ENCODE data around the gene TCIRG1. TPM values are rescaled to one million over a fixed set of nuclear protein-coding genes. Genes with fewer than 3 reads are reported as not detected.

The TCIRG1 gene
- total RNA-seq, 5 donors from 2014 or later (not counting 1 experiment from before 2014, with no cell fraction given) = 184 to 292 (median 246) TPM

DNA sequence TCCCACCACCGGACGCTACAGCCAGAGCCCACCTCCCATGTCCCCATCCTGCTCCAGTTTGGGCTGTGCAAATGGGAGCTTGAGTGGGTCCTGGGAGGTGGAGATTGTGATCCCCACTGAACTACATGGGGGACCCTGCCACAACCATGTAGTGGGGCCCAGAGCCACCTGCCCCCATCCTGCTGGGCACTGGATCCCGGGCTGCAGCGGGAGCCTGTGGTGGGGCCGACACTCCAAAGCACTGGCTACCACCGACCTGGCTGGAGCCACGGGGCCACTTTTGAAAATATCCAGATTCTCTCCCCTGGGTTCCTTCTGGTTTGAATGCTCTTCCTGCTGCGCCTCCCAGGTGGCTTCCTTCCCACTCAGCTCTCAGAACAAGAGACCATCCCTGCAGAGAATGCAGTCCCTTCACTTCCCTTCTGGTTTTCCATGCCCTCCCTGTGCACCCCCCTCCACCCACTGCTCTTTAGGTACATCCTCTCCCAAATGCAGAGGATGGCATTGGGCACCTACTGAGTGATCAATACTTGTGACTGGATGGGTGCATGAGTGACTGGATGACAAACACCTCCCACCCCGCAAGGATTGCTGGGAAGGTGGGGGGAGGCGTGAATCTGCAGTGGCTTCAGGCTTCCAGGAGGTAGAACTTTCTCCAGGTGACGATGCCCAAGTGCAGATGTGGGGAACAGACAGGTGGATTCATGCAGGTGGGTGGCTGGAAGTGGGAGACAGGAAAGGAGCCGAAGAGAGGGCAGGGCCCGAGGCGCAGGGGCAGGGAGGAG lies 34.1 kb upstream of the TCIRG1 start:
- H3K4me3 ChIP-seq (ENCODE audit: control insufficient read depth in 1 of 2, extremely low read depth in 1 of 2, low read length in 1 of 2) = peak overlapping the region in 1 of 2 donors; percentile 52
- POLR2A ChIA-PET = no interaction called here
- Mint-ChIP-seq H3K36me3 (no peaks in the 10 kb centered on the region), H3K4me1 (peaks cover 19 to 37% (median 25%) of the 10 kb centered on the region in 3 donors), H3K9me3 (no peaks in the 10 kb centered on the region), H3K27me3 (no peaks in the 10 kb centered on the region), H3K27ac (peak overlapping the region; percentile 78 to 82), H3K4me3 (peak overlapping the region; percentile 82 to 84 (median 83))
- DNase-seq = no peak
- ATAC-seq (replicated peaks in 1 of 4) = no peak
- peaks cover 0 to 27% of the 10 kb centered on the region in 2 experiments for H3K4me1 ChIP-seq (ENCODE audit: control insufficient read depth in 1 of 2, extremely low read depth in 1 of 2, insufficient read depth in 2 of 2, low read length in 2 of 2)
- H3K27me3 ChIP-seq (replicated peaks in 1 of 2; ENCODE audit: control insufficient read depth in 2 of 2, extremely low read depth in 1 of 2, insufficient read depth in 2 of 2, low read length in 1 of 2) = peaks cover 0 to 4% of the 10 kb centered on the region in 2 experiments
- CTCF ChIA-PET = no interaction called here
- peak overlapping the region; percentile 47 for H3K27ac ChIP-seq (ENCODE audit: low read length)
- no peaks in the 10 kb centered on the region for H3K9me3 ChIP-seq
- 75% methylated on average over 9 of the region's 14 CpGs for WGBS (ENCODE audit: insufficient coverage)
- no peaks in the 10 kb centered on the region for H3K36me3 ChIP-seq (ENCODE audit: control insufficient read depth in 2 of 2, extremely low read depth in 1 of 2, insufficient read depth in 1 of 2, low read length in 1 of 2)

DNA sequence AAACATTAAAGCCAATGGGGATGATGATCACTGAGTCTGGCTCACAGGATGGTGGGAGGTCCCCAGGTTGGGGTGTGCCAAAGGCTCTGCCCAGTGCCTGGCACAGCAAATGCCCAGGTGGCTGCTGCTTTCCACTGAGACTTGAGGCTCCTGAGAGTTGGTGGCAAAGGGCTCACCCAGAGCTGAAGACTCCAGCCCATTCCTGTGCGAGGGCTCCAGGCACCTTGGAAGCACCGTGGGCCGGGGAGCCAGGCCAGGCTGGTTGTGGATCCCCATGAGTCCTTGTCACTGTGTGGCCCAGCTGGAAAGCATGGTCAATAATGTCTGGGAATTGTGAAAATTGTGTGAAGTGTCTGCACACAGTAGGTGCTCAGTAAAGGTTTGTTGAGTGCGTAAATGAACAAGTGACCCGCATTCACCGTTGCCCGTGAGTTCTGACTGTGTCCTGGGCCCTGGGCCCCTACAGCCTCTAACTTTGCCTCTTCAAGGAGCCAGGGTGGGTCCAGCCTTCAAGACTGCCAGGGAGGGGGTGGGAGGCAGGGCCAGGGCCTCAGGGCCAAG lies 32.1 kb upstream of the TCIRG1 start:
- peaks cover 0 to 10% of the 10 kb centered on the region in 2 experiments for H3K27me3 ChIP-seq (replicated peaks in 1 of 2; ENCODE audit: control insufficient read depth in 2 of 2, extremely low read depth in 1 of 2, insufficient read depth in 2 of 2, low read length in 1 of 2)
- Mint-ChIP-seq H3K4me1 (peaks cover 19 to 36% (median 25%) of the 10 kb centered on the region in 3 donors), H3K4me3 (no peak overlapping the region), H3K9me3 (no peaks in the 10 kb centered on the region), H3K27ac (no peak overlapping the region), H3K27me3 (peaks cover 0 to under 1% of the 10 kb centered on the region in 2 donors), H3K36me3 (no peaks in the 10 kb centered on the region)
- no peak overlapping the region for H3K4me3 ChIP-seq (ENCODE audit: control insufficient read depth in 1 of 2, extremely low read depth in 1 of 2, low read length in 1 of 2)
- ChIA-PET CTCF (no interaction called here), POLR2A (no interaction called here)
- no peaks in the 10 kb centered on the region for H3K36me3 ChIP-seq (ENCODE audit: control insufficient read depth in 2 of 2, extremely low read depth in 1 of 2, insufficient read depth in 1 of 2, low read length in 1 of 2)
- ATAC-seq (replicated peaks in 1 of 4) = no peak
- peaks cover 0 to 32% of the 10 kb centered on the region in 2 experiments for H3K4me1 ChIP-seq (ENCODE audit: control insufficient read depth in 1 of 2, extremely low read depth in 1 of 2, insufficient read depth in 2 of 2, low read length in 2 of 2)
- 95% methylated on average over 7 of the region's 7 CpGs for WGBS (ENCODE audit: insufficient coverage)
- no peak for DNase-seq
- no peaks in the 10 kb centered on the region for H3K9me3 ChIP-seq
- H3K27ac ChIP-seq (ENCODE audit: low read length) = no peak overlapping the region

DNA sequence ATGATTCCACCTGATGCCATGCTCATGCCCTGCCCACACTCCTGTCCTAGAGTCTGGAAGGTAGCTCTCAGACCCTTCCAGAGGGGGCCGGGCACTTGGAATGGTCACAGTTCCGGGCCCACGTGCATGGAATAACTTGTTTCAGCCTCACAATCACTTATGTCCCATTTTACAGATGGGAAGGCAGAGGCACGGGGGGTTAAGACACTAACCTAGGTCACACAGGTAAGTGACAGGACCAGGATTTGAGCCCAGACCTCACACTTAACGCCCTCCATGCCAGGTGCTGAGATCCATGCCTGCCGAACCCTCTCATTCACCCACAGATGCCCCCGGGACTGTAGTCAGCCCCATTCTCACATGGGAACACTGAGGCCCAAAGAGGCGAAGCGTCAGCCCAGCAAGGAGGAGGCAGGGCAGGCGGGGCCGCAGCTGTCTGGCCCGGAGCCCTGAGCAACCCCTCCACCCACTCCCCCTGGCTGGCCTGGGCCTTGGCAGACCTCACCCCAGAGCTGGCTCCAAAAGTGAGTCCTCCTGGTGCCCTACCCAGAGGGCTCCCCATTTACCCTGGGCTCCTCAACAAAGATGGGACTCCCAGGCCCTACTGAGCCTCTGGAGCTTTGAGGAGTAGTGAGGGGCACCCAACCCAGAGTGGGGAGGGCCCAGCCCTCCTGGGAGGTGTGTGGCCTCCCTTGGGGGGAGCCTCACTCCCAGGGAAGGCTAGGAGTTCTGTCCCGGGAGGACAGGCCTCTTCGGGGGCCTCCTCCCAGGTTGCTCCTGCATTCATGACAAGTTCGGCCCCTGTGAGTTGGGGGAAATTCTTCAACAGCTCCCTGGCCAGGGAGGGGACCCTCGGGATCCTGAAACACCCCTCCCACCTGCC lies 31.1 kb upstream of the TCIRG1 start:
- Histone ChIP-seq H3K27ac (ENCODE audit: low read length) (no peak overlapping the region), H3K9me3 (no peaks in the 10 kb centered on the region), H3K4me3 (ENCODE audit: control insufficient read depth in 1 of 2, extremely low read depth in 1 of 2, low read length in 1 of 2) (no peak overlapping the region), H3K36me3 (ENCODE audit: control insufficient read depth in 2 of 2, extremely low read depth in 1 of 2, insufficient read depth in 1 of 2, low read length in 1 of 2) (no peaks in the 10 kb centered on the region), H3K4me1 (ENCODE audit: control insufficient read depth in 1 of 2, extremely low read depth in 1 of 2, insufficient read depth in 2 of 2, low read length in 2 of 2) (peaks cover 0 to 29% of the 10 kb centered on the region in 2 experiments), H3K27me3 (replicated peaks in 1 of 2; ENCODE audit: control insufficient read depth in 2 of 2, extremely low read depth in 1 of 2, insufficient read depth in 2 of 2, low read length in 1 of 2) (peaks cover 0 to 20% of the 10 kb centered on the region in 2 experiments)
- Mint-ChIP-seq H3K36me3 (no peaks in the 10 kb centered on the region), H3K4me3 (no peak overlapping the region), H3K27ac (no peak overlapping the region), H3K4me1 (peaks cover 18 to 29% (median 19%) of the 10 kb centered on the region in 3 donors), H3K27me3 (peaks cover 0 to 3% of the 10 kb centered on the region in 2 donors), H3K9me3 (no peaks in the 10 kb centered on the region)
- no peak for ATAC-seq (replicated peaks in 1 of 4)
- CTCF ChIA-PET = no interaction called here
- DNase-seq = no peak
- WGBS (ENCODE audit: insufficient coverage) = 76% methylated on average over 13 of the region's 16 CpGs
- POLR2A ChIA-PET = no interaction called here

DNA sequence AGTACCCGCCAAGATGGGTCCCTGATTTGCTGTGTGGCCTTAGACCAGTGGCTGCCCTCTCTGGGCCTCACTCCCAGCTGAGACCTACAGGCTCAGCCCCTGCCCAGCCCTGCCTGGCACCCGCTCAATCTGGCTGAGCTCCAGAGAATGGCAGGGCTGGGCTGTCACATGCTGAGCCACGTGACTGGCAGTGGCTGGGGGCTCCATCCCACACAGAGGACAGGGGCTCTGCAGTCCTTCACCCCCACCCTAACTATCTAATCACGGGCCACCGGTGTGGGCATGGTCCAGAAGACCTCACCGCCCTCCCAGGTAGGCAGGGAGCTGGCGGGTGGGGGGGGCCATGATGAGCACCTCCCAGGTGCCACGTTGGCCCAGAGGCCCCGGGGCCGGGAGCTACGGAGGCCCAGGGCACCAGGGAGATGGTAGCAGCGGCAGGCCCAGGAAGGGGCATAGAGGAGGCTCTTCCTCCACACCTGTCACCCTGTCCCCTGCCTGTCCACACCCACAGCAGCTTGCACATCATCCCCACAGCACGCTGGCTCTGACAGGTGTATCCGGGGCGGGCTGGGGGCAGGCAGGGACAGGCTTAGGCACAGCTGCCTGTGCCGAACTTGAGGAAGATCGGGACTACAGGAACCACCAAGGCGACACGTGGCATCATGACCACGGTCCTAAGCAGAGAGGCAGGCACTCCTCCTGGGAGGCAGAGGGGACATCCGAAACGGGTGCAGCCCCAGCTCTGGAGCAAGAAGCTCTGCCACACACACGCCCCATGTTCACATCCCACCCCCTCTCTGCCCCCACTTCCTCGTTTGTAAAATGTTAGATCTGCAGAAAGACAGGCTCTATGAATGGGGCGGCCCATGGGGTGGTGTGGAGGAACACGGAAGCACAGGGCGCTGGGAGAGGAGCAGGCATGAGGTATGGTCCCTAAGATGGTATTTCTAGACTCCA lies 30.2 kb upstream of the TCIRG1 start:
- peak overlapping the region in 1 of 2 donors; percentile 28 for H3K27ac Mint-ChIP-seq
- Histone ChIP-seq H3K9me3 (no peaks in the 10 kb centered on the region), H3K4me1 (ENCODE audit: control insufficient read depth in 1 of 2, extremely low read depth in 1 of 2, insufficient read depth in 2 of 2, low read length in 2 of 2) (peaks cover 0 to 23% of the 10 kb centered on the region in 2 experiments), H3K27me3 (replicated peaks in 1 of 2; ENCODE audit: control insufficient read depth in 2 of 2, extremely low read depth in 1 of 2, insufficient read depth in 2 of 2, low read length in 1 of 2) (peaks cover 0 to 28% of the 10 kb centered on the region in 2 experiments), H3K27ac (ENCODE audit: low read length) (no peak overlapping the region), H3K36me3 (ENCODE audit: control insufficient read depth in 2 of 2, extremely low read depth in 1 of 2, insufficient read depth in 1 of 2, low read length in 1 of 2) (no peaks in the 10 kb centered on the region), H3K4me3 (ENCODE audit: control insufficient read depth in 1 of 2, extremely low read depth in 1 of 2, low read length in 1 of 2) (no peak overlapping the region)
- POLR2A ChIA-PET = no interaction called here
- H3K4me3 Mint-ChIP-seq = no peak overlapping the region
- H3K9me3 Mint-ChIP-seq = no peaks in the 10 kb centered on the region
- DNase-seq (no peak), ATAC-seq (replicated peaks in 1 of 4) (peak in 1 of 4 experiments; percentile 24)
- peaks cover 0 to 3% of the 10 kb centered on the region in 2 donors for H3K27me3 Mint-ChIP-seq
- no peaks in the 10 kb centered on the region for H3K36me3 Mint-ChIP-seq
- CTCF ChIA-PET = no interaction called here
- H3K4me1 Mint-ChIP-seq = peaks cover 15 to 25% (median 19%) of the 10 kb centered on the region in 3 donors
- WGBS (ENCODE audit: insufficient coverage) = 68% methylated on average over 17 of the region's 27 CpGs

DNA sequence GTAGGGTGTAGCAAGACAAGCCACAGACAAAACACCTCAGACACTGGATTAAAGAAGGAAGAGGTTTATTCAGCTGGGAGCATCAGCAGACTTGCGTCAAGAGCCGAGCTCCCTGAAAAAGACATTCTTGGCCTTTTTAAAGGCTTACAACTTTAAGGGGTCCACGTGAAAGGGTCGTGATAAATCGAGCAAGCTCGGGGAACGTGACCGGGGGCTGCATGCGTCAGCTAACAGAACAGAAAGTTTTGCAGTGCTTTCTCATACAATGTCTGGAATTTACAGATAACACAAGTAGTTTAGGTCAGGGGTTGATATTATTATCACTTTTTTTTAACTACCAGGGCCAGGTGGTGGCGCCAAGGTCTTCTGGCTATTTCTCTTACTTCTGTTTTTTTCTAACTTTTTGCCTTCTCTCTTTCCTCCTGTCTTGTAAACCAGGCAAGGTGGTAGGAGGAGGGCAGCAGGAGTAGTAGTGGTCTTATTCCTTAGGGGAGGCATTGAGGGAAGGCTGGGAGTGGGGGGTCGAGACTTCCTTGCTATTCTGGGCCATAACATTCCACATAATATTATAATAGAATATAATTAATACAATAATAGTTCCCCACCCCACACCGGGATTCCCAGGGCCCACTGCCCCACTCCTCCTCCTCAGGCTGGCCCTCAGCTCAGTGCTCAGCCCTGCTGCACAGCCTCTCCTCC lies 29.3 kb upstream of the TCIRG1 start:
- CTCF ChIA-PET = no interaction called here
- peaks cover 11 to 20% (median 13%) of the 10 kb centered on the region in 3 donors for H3K4me1 Mint-ChIP-seq
- H3K9me3 Mint-ChIP-seq = no peaks in the 10 kb centered on the region
- Histone ChIP-seq H3K4me3 (ENCODE audit: control insufficient read depth in 1 of 2, extremely low read depth in 1 of 2, low read length in 1 of 2) (no peak overlapping the region), H3K27ac (ENCODE audit: low read length) (no peak overlapping the region), H3K27me3 (replicated peaks in 1 of 2; ENCODE audit: control insufficient read depth in 2 of 2, extremely low read depth in 1 of 2, insufficient read depth in 2 of 2, low read length in 1 of 2) (peaks cover 0 to 32% of the 10 kb centered on the region in 2 experiments), H3K4me1 (ENCODE audit: control insufficient read depth in 1 of 2, extremely low read depth in 1 of 2, insufficient read depth in 2 of 2, low read length in 2 of 2) (peaks cover 0 to 17% of the 10 kb centered on the region in 2 experiments), H3K36me3 (ENCODE audit: control insufficient read depth in 2 of 2, extremely low read depth in 1 of 2, insufficient read depth in 1 of 2, low read length in 1 of 2) (no peaks in the 10 kb centered on the region), H3K9me3 (no peaks in the 10 kb centered on the region)
- DNase-seq (peak in 1 of 35 experiments; percentile 20), ATAC-seq (replicated peaks in 1 of 4) (no peak)
- WGBS (ENCODE audit: insufficient coverage) = 95% methylated on average over 2 of the region's 12 CpGs
- H3K36me3 Mint-ChIP-seq = no peaks in the 10 kb centered on the region
- peaks cover 0 to 3% of the 10 kb centered on the region in 2 donors for H3K27me3 Mint-ChIP-seq
- peak overlapping the region in 1 of 2 donors; percentile 4 for H3K27ac Mint-ChIP-seq
- POLR2A ChIA-PET = no interaction called here
- H3K4me3 Mint-ChIP-seq = no peak overlapping the region

Data from T-cell (primary cell).